ENCODE results near the gene MFAP5. TPM values are rescaled to one million over a fixed set of nuclear protein-coding genes. Genes with fewer than 3 reads are reported as not detected.

MFAP5 gene
- total RNA-seq, 2 experiments from 2014 or later: not detected

GRCh38 chr12:8696442-8697090, 33.9 kb upstream of the MFAP5 start:
- H3K27me3 Mint-ChIP-seq: peaks cover 2% of the 10 kb centered on the region
- H3K36me3 Mint-ChIP-seq (ENCODE audit: low read depth): no peaks in the 10 kb centered on the region
- POLR2A ChIA-PET: interaction anchor here (0.7 kb wide), 1 partner anchor 71 kb away, joined by 3 read pairs; no protein-coding TSS in a partner anchor
- peak overlapping the region; percentile 88 for H3K4me3 Mint-ChIP-seq
- H3K27ac Mint-ChIP-seq: no peak overlapping the region
- CTCF ChIA-PET: interaction anchor here (1.3 kb wide), 1 partner anchor 153 kb away, joined by 4 read pairs; no protein-coding TSS in a partner anchor
- no peaks in the 10 kb centered on the region for H3K9me3 Mint-ChIP-seq
- TF ChIP-seq, protein P1, sequence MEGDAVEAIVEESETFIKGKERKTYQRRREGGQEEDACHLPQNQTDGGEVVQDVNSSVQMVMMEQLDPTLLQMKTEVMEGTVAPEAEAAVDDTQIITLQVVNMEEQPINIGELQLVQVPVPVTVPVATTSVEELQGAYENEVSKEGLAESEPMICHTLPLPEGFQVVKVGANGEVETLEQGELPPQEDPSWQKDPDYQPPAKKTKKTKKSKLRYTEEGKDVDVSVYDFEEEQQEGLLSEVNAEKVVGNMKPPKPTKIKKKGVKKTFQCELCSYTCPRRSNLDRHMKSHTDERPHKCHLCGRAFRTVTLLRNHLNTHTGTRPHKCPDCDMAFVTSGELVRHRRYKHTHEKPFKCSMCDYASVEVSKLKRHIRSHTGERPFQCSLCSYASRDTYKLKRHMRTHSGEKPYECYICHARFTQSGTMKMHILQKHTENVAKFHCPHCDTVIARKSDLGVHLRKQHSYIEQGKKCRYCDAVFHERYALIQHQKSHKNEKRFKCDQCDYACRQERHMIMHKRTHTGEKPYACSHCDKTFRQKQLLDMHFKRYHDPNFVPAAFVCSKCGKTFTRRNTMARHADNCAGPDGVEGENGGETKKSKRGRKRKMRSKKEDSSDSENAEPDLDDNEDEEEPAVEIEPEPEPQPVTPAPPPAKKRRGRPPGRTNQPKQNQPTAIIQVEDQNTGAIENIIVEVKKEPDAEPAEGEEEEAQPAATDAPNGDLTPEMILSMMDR (IDR thresholded peaks at IDR 0.05): no peak
- H3K4me1 Mint-ChIP-seq (ENCODE audit: low read depth): peaks cover 31% of the 10 kb centered on the region
- ATAC-seq (no peak), DNase-seq (no peak)
- intact Hi-C loops (cut with micrococcal nuclease): no loop called here

- no peak overlapping the region for H3K27ac Mint-ChIP-seq
- peaks cover 2% of the 10 kb centered on the region for H3K27me3 Mint-ChIP-seq
- DNase-seq (no peak), ATAC-seq (no peak)
- TF ChIP-seq, protein P1 (IDR thresholded peaks at IDR 0.05): no peak
- H3K4me3 Mint-ChIP-seq: no peak overlapping the region
- no peaks in the 10 kb centered on the region for H3K36me3 Mint-ChIP-seq (ENCODE audit: low read depth)
- CTCF ChIA-PET: interaction anchor here (0.9 kb wide), 1 partner anchor 37 kb away, joined by 3 read pairs; no protein-coding TSS in a partner anchor
- H3K4me1 Mint-ChIP-seq (ENCODE audit: low read depth): peaks cover 26% of the 10 kb centered on the region
- POLR2A ChIA-PET: no interaction called here
- intact Hi-C loops (cut with micrococcal nuclease): no loop called here
- H3K9me3 Mint-ChIP-seq: no peaks in the 10 kb centered on the region
These were observed 32.5 kb upstream of the MFAP5 start for GRCh38 chr12:8695116-8695515.

- Mint-ChIP-seq H3K36me3 (ENCODE audit: low read depth) (no peaks in the 10 kb centered on the region), H3K27me3 (peaks cover 2% of the 10 kb centered on the region), H3K9me3 (no peaks in the 10 kb centered on the region), H3K4me1 (ENCODE audit: low read depth) (peaks cover 15% of the 10 kb centered on the region), H3K4me3 (no peak overlapping the region), H3K27ac (no peak overlapping the region)
- DNase-seq (peak; percentile 10), ATAC-seq (no peak)
- intact Hi-C loops (cut with micrococcal nuclease): no loop called here
- ChIA-PET POLR2A (no interaction called here), CTCF (interaction anchor here (1.1 to 1.8 kb wide), 3 partner anchors 197 to 357 kb away, joined by 3 to 7 read pairs (median 5); no protein-coding TSS in a partner anchor)
- TF ChIP-seq, protein P1 (IDR thresholded peaks at IDR 0.05): no peak
These were observed 29.9 kb upstream of the MFAP5 start for GRCh38 chr12:8692573-8692972.

DNA sequence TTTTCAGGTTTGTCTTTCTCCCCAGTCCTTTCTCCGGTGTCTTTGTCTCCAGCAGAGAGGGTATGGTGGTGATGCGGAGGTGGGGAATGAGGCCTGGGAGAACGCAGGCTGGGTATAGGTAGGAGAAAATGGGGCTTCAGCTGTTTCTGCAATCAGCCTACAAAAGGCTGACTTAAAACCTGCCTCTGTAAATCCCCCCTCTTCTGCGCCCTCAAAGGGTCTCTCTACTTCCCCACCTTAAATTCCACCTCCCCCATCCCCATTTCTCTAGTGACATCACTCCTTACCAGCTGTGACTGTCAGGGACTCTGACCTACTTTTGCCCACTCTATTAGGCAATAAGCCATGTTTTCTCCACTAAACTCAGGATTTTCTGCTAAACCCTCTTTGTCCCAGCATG, 27.1 kb upstream of the MFAP5 start:
- intact Hi-C loops (cut with micrococcal nuclease): no loop called here
- H3K9me3 Mint-ChIP-seq: no peaks in the 10 kb centered on the region
- POLR2A ChIA-PET: no interaction called here
- no peak overlapping the region for H3K27ac Mint-ChIP-seq
- H3K4me3 Mint-ChIP-seq: no peak overlapping the region
- no peaks in the 10 kb centered on the region for H3K27me3 Mint-ChIP-seq
- H3K4me1 Mint-ChIP-seq (ENCODE audit: low read depth): peaks cover 11% of the 10 kb centered on the region
- TF ChIP-seq, protein P1 (IDR thresholded peaks at IDR 0.05): no peak
- H3K36me3 Mint-ChIP-seq (ENCODE audit: low read depth): no peaks in the 10 kb centered on the region
- CTCF ChIA-PET: no interaction called here
- no peak for DNase-seq
- ATAC-seq: no peak

GRCh38 chr12:8687846-8688601, 25.4 kb upstream of the MFAP5 start:
- CTCF ChIA-PET: interaction anchor here (0.7 to 2.3 kb wide), 3 partner anchors 172 to 362 kb away, joined by 3 to 8 read pairs (median 3); no protein-coding TSS in a partner anchor
- H3K4me3 Mint-ChIP-seq: no peak overlapping the region
- no peaks in the 10 kb centered on the region for H3K27me3 Mint-ChIP-seq
- H3K36me3 Mint-ChIP-seq (ENCODE audit: low read depth): no peaks in the 10 kb centered on the region
- H3K27ac Mint-ChIP-seq: no peak overlapping the region
- no peak for DNase-seq
- no peak for ATAC-seq
- TF ChIP-seq, protein P1 (IDR thresholded peaks at IDR 0.05): no peak
- POLR2A ChIA-PET: no interaction called here
- no peaks in the 10 kb centered on the region for H3K9me3 Mint-ChIP-seq
- intact Hi-C loops (cut with micrococcal nuclease): no loop called here
- H3K4me1 Mint-ChIP-seq (ENCODE audit: low read depth): peaks cover 8% of the 10 kb centered on the region

All from activated CD8-positive, alpha-beta T cell treated with anti-CD3 and anti-CD28 coated beads for 36 hours (primary cell).